GM12875 (cell line): ENCODE results near the gene DIAPH3.

ENCODE experiments used
- H3K4me3 ChIP-seq: one replicate; pipeline ENCODE4 v1.5.1; 2011; ENCODE audit warnings: low read depth, low read length, control low read depth
- CTCF ChIP-seq: IDR thresholded peaks from 2 replicates; pipeline ENCODE4 v1.5.1; 2011; ENCODE audit warnings: low read depth, mild to moderate bottlenecking, control low read depth, inconsistent platforms, low read length, moderate library complexity, borderline replicate concordance; ENCODE audit not compliant: insufficient read depth

DIAPH3 gene

GRCh38 chr13:59706101-59706976 lies 457.4 kb downstream of the DIAPH3 start:
- no peak overlapping the region for H3K4me3 ChIP-seq
- TF ChIP-seq CTCF: no peak

GRCh38 chr13:59702269-59702668 lies 461.5 kb downstream of the DIAPH3 start:
- TF ChIP-seq CTCF: no peak
- no peak overlapping the region for H3K4me3 ChIP-seq

- no peak for TF ChIP-seq CTCF
- H3K4me3 ChIP-seq: no peak overlapping the region
Observed at GRCh38 chr13:59701261-59701660, 462.5 kb downstream of the DIAPH3 start.

- no peak overlapping the region for H3K4me3 ChIP-seq
- TF ChIP-seq CTCF: no peak
Observed at GRCh38 chr13:59700281-59700680, 463.4 kb downstream of the DIAPH3 start.

- no peak overlapping the region for H3K4me3 ChIP-seq
- TF ChIP-seq CTCF: no peak
Observed at GRCh38 chr13:59696271-59696670, 467.5 kb downstream of the DIAPH3 start.

GRCh38 chr13:59691501-59692066 lies 472.1 kb downstream of the DIAPH3 start:
- no peak overlapping the region for H3K4me3 ChIP-seq
- no peak for TF ChIP-seq CTCF
